ENCODE data around the gene GUCY1A2. TPM values are rescaled to one million over a fixed set of nuclear protein-coding genes. Genes with fewer than 3 reads are reported as not detected.
"Not testable (repeated sequence)": the region's sequence is repeated elsewhere in the genome, so short reads cannot be mapped to it uniquely, and the experiment has no call there.

GUCY1A2 gene
- total and polyA plus RNA-seq, 2 donors (not counting 1 experiment from before 2014, with no cell fraction given), result not detected

DNA sequence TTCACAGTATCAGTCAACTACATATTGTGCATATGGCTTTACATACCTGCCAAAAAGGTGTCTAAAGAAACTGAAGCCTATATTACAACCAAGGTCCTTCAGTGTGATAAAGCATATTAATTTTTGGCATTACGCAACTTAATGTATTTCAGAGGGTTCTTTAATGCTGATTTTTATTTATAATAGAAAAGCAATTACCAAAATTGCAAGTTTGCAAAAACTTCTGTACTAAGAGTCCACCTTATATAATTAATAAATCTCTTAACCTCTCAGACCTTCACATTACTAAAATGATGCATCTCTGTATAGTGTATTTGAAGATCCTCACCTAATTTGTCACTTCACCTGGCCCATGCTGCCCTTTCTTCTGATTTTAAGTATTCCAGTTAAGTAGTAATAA lies 128.6 kb downstream of the GUCY1A2 start:
- Histone ChIP-seq H3K79me2 (ENCODE audit: control insufficient read depth, insufficient read depth, low read length) (no peaks in the 10 kb centered on the region), H3K27ac (ENCODE audit: low read length in 2 of 2) (no peak overlapping the region), H3K9me3 (ENCODE audit: control extremely low read depth in 1 of 3, control insufficient read depth in 2 of 3, insufficient read depth in 1 of 3, low read length in 2 of 3) (no peaks in the 10 kb centered on the region), H3K27me3 (replicated peaks in 1 of 4; ENCODE audit: control extremely low read depth in 1 of 4, control insufficient read depth in 3 of 4, insufficient read depth in 4 of 4, low read length in 3 of 4) (no peaks in the 10 kb centered on the region), H3K36me3 (replicated peaks in 1 of 2; ENCODE audit: control extremely low read depth in 1 of 2, control insufficient read depth in 1 of 2, extremely low read depth in 1 of 2, insufficient read depth in 2 of 2, low read length in 1 of 2) (no peaks in the 10 kb centered on the region), H4K20me1 (ENCODE audit: control insufficient read depth, insufficient read depth, low read length, poor library complexity, severe bottlenecking) (no peaks in the 10 kb centered on the region), H2AFZ (ENCODE audit: insufficient read depth, low read depth, low read length, poor library complexity, severe bottlenecking) (no peak overlapping the region), H3K4me3 (ENCODE audit: control extremely low read depth in 1 of 5, extremely low read depth in 1 of 5, insufficient read depth in 1 of 5, low read depth in 2 of 5, low read length in 4 of 5) (no peak overlapping the region), H3K9ac (ENCODE audit: low read length) (no peak overlapping the region), H3K4me2 (replicated peaks; ENCODE audit: low read depth, low read length, poor library complexity, severe bottlenecking) (no peak overlapping the region), H3K4me1 (ENCODE audit: control insufficient read depth in 2 of 2, insufficient read depth in 2 of 2, low read length in 2 of 2) (no peaks in the 10 kb centered on the region)
- ATAC-seq (ENCODE audit: low read depth) (no peak), DNase-seq (no peak)
- Mint-ChIP-seq H3K9me3 (ENCODE audit: insufficient read depth) (peaks cover 2% of the 10 kb centered on the region), H3K4me3 (no peak overlapping the region), H3K4me1 (no peaks in the 10 kb centered on the region), H3K27ac (no peak overlapping the region), H3K27me3 (no peaks in the 10 kb centered on the region)
- intact Hi-C loops (cut with micrococcal nuclease), result no loop called here
- POLR2A ChIA-PET, result no interaction called here
- CTCF ChIA-PET, result no interaction called here
- TF ChIP-seq EZH2 (IDR thresholded peaks at IDR 0.05; ENCODE audit: borderline replicate concordance, insufficient read depth, low read depth, low read length, poor library complexity, severe bottlenecking) (no peak), CTCF (IDR thresholded peaks at IDR 0.05) (no peak)
- WGBS (ENCODE audit: insufficient coverage), result no CpG with 5 or more reads among the region's 1 CpG

DNA sequence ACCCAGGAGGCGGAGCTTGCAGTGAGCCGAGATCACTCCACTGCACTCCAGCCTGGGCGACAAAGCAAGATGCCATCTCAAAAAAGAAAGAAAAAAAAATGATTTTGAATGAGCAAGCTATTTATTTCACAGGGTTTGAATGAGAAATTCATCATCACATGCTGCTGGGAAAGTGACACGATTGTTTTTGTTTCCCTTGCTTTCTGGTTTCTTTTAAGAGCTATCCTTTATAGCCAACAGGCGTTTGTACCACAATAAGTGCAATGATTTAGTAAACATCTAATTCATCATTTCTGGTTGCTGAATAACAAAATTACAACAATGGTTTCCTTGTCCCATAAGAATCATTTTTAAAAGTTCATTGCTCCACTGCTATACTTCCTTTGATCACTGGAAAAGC lies 129.9 kb downstream of the GUCY1A2 start:
- H3K36me3 ChIP-seq (replicated peaks in 1 of 2; ENCODE audit: control extremely low read depth in 1 of 2, control insufficient read depth in 1 of 2, extremely low read depth in 1 of 2, insufficient read depth in 2 of 2, low read length in 1 of 2), result no peaks in the 10 kb centered on the region
- WGBS (ENCODE audit: insufficient coverage), result 100% methylated on average over 2 of the region's 5 CpGs
- H3K9me3 ChIP-seq (ENCODE audit: control extremely low read depth in 1 of 3, control insufficient read depth in 2 of 3, insufficient read depth in 1 of 3, low read length in 2 of 3), result peaks cover 0 to under 1% (median 0%) of the 10 kb centered on the region in 3 donors

GRCh38 chr11:106883693-106884092 lies 134.6 kb downstream of the GUCY1A2 start:
- H3K27ac ChIP-seq (ENCODE audit: low read length in 2 of 2); H3K4me1 Mint-ChIP-seq; H3K27ac Mint-ChIP-seq; H3K4me3 ChIP-seq (ENCODE audit: control extremely low read depth in 1 of 5, extremely low read depth in 1 of 5, insufficient read depth in 1 of 5, low read depth in 2 of 5, low read length in 4 of 5); H3K4me2 ChIP-seq (replicated peaks; ENCODE audit: low read depth, low read length, poor library complexity, severe bottlenecking); H3K36me3 ChIP-seq (replicated peaks in 1 of 2; ENCODE audit: control extremely low read depth in 1 of 2, control insufficient read depth in 1 of 2, extremely low read depth in 1 of 2, insufficient read depth in 2 of 2, low read length in 1 of 2); H3K4me1 ChIP-seq (ENCODE audit: control insufficient read depth in 2 of 2, insufficient read depth in 2 of 2, low read length in 2 of 2); ATAC-seq (ENCODE audit: low read depth); DNase-seq; H2AFZ ChIP-seq (ENCODE audit: insufficient read depth, low read depth, low read length, poor library complexity, severe bottlenecking); H3K27me3 ChIP-seq (replicated peaks in 1 of 4; ENCODE audit: control extremely low read depth in 1 of 4, control insufficient read depth in 3 of 4, insufficient read depth in 4 of 4, low read length in 3 of 4); CTCF ChIA-PET; H3K4me3 Mint-ChIP-seq; H3K9me3 ChIP-seq (ENCODE audit: control extremely low read depth in 1 of 3, control insufficient read depth in 2 of 3, insufficient read depth in 1 of 3, low read length in 2 of 3); H3K9ac ChIP-seq (ENCODE audit: low read length); POLR2A ChIA-PET; H3K27me3 Mint-ChIP-seq; H4K20me1 ChIP-seq (ENCODE audit: control insufficient read depth, insufficient read depth, low read length, poor library complexity, severe bottlenecking); H3K79me2 ChIP-seq (ENCODE audit: control insufficient read depth, insufficient read depth, low read length); intact Hi-C loops (cut with micrococcal nuclease): not testable (repeated sequence)
- peaks cover 13% of the 10 kb centered on the region for H3K9me3 Mint-ChIP-seq (ENCODE audit: insufficient read depth)
- WGBS (ENCODE audit: insufficient coverage), result no CpG with 5 or more reads among the region's 5 CpGs

More for the DNA sequence above, 129.9 kb downstream of the GUCY1A2 start:
- H3K4me3 ChIP-seq (ENCODE audit: control extremely low read depth in 1 of 5, extremely low read depth in 1 of 5, insufficient read depth in 1 of 5, low read depth in 2 of 5, low read length in 4 of 5), result no peak overlapping the region
- H3K9ac ChIP-seq (ENCODE audit: low read length), result no peak overlapping the region
- no peak overlapping the region for H3K4me3 Mint-ChIP-seq
- H3K27ac ChIP-seq (ENCODE audit: low read length in 2 of 2), result no peak overlapping the region
- H3K27me3 ChIP-seq (replicated peaks in 1 of 4; ENCODE audit: control extremely low read depth in 1 of 4, control insufficient read depth in 3 of 4, insufficient read depth in 4 of 4, low read length in 3 of 4), result no peaks in the 10 kb centered on the region
- ATAC-seq (ENCODE audit: low read depth), result no peak
- CTCF ChIA-PET, result no interaction called here
- no peaks in the 10 kb centered on the region for H3K27me3 Mint-ChIP-seq
- H2AFZ ChIP-seq (ENCODE audit: insufficient read depth, low read depth, low read length, poor library complexity, severe bottlenecking), result no peak overlapping the region
- H3K4me2 ChIP-seq (replicated peaks; ENCODE audit: low read depth, low read length, poor library complexity, severe bottlenecking), result no peak overlapping the region
- TF ChIP-seq CTCF (IDR thresholded peaks at IDR 0.05), result no peak
- TF ChIP-seq EZH2 (IDR thresholded peaks at IDR 0.05; ENCODE audit: borderline replicate concordance, insufficient read depth, low read depth, low read length, poor library complexity, severe bottlenecking), result no peak
- H3K27ac Mint-ChIP-seq, result no peak overlapping the region
- no peaks in the 10 kb centered on the region for H3K79me2 ChIP-seq (ENCODE audit: control insufficient read depth, insufficient read depth, low read length)
- no peak for DNase-seq
- no peaks in the 10 kb centered on the region for H3K4me1 ChIP-seq (ENCODE audit: control insufficient read depth in 2 of 2, insufficient read depth in 2 of 2, low read length in 2 of 2)
- H3K4me1 Mint-ChIP-seq, result no peaks in the 10 kb centered on the region
- no peaks in the 10 kb centered on the region for H4K20me1 ChIP-seq (ENCODE audit: control insufficient read depth, insufficient read depth, low read length, poor library complexity, severe bottlenecking)
- POLR2A ChIA-PET, result no interaction called here
- H3K9me3 Mint-ChIP-seq (ENCODE audit: insufficient read depth), result peaks cover 6% of the 10 kb centered on the region
- intact Hi-C loops (cut with micrococcal nuclease), result no loop called here

Measured in B cell (primary cell).